Stomach smooth muscle (tissue), 2 donors: Measurements from ENCODE around the gene ZNF280C.
A peak's percentile ranks its signal among the peaks of the same experiment; 100 is the strongest.
"Not testable (repeated sequence)": the region's sequence is repeated elsewhere in the genome, so short reads cannot be mapped to it uniquely, and the experiment has no call there.

Experiments
- H3K27ac ChIP-seq: one replicate; pipeline ENCODE4 v1.7.0; 2013; ENCODE audit warnings: mild to moderate bottlenecking, low read length, inconsistent platforms
- H3K27me3 ChIP-seq, 2 donors: one replicate each; pipeline ENCODE4 v1.7.0; 2013; ENCODE audit warnings: low read length in 2 of 2; ENCODE audit not compliant: insufficient read depth in 2 of 2, control insufficient read depth in 1 of 2
- H3K36me3 ChIP-seq, 2 donors: one replicate each; pipeline ENCODE4 v1.7.0; 2013; ENCODE audit warnings: low read length in 2 of 2; ENCODE audit not compliant: control insufficient read depth in 2 of 2, insufficient read depth in 2 of 2
- H3K4me1 ChIP-seq: one replicate; pipeline ENCODE4 v1.7.0; 2013; ENCODE audit warnings: low read length; ENCODE audit not compliant: control insufficient read depth, insufficient read depth
- H3K4me3 ChIP-seq, 2 donors: one replicate each; pipeline ENCODE4 v1.7.0; 2013; ENCODE audit warnings: low read length in 2 of 2
- H3K9ac ChIP-seq, 2 donors: one replicate each; pipeline ENCODE4 v1.7.0; 2013; ENCODE audit warnings: low read length in 2 of 2, mild to moderate bottlenecking in 1 of 2
- H3K9me3 ChIP-seq, 2 donors: one replicate each; pipeline ENCODE4 v1.7.0; 2013; ENCODE audit warnings: low read length in 2 of 2; ENCODE audit not compliant: control insufficient read depth in 2 of 2
- donor health status: healthy.
- donor health status: Pancreatic carcinoma.

Gene ZNF280C

GRCh38 chrX:130287071-130287770 lies 18.5 kb upstream of the ZNF280C start:
- Histone ChIP-seq H3K27me3 (peaks cover 0 to 2% of the 10 kb centered on the region in 2 donors), H3K4me3 (no peak overlapping the region), H3K9me3 (no peaks in the 10 kb centered on the region), H3K27ac (no peak overlapping the region), H3K9ac (no peak overlapping the region), H3K36me3 (no peaks in the 10 kb centered on the region), H3K4me1 (no peaks in the 10 kb centered on the region)

- Histone ChIP-seq H3K27ac (no peak overlapping the region), H3K9ac (no peak overlapping the region), H3K36me3 (no peaks in the 10 kb centered on the region), H3K4me1 (no peaks in the 10 kb centered on the region), H3K27me3 (peaks cover 0 to 4% of the 10 kb centered on the region in 2 donors), H3K4me3 (no peak overlapping the region), H3K9me3 (no peaks in the 10 kb centered on the region)
These were observed 17.0 kb upstream of the ZNF280C start for GRCh38 chrX:130285710-130286109.

- Histone ChIP-seq H3K4me3 (no peak overlapping the region), H3K9ac (no peak overlapping the region), H3K27ac (no peak overlapping the region), H3K27me3 (peaks cover 0 to 4% of the 10 kb centered on the region in 2 donors), H3K36me3 (no peaks in the 10 kb centered on the region), H3K4me1 (no peaks in the 10 kb centered on the region), H3K9me3 (no peaks in the 10 kb centered on the region)
These were observed 16.4 kb upstream of the ZNF280C start for GRCh38 chrX:130285069-130285620.

DNA sequence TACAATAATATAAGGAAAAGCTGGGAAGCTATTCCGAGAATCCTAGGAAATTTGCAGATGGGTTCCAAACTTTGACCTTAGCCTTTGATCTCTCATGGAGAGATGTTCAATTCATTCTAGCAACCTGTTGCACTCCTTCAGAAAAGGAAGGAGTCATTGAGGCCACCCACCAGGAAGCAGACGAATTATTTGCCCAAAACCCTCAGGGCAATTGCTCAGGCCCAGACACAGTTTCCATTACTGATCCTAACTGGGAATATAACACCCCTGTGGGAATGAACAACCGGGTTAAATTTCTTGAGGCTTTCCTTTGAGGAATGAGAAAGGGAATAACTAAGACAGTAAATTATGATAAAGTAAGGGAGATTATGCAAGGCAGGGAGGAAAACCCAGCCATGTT lies 13.5 kb upstream of the ZNF280C start:
- Histone ChIP-seq H3K27me3 (peaks cover 0 to 2% of the 10 kb centered on the region in 2 donors), H3K36me3 (no peaks in the 10 kb centered on the region), H3K4me1 (no peaks in the 10 kb centered on the region), H3K4me3 (no peak overlapping the region), H3K9ac (no peak overlapping the region), H3K27ac (no peak overlapping the region), H3K9me3 (no peaks in the 10 kb centered on the region)

DNA sequence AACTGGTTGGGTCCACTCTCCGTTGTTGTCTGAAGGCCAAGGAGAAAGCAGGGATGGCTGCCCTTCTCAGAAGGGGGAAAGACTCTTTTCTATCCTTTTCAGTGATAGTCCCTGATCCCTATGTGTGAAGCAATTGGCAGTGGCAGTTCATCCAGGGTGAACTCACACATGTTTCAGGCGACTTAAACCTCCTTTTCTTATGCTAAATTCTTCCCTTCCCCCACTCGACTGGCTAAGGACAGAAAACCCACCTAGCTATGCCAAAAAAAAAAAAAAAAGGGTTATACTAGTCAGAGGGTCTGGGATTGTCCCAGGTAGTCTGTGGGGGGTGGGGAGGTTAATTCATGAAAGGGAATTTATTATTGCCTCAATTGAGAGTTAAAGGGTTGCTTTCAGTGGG lies 12.2 kb upstream of the ZNF280C start:
- no peaks in the 10 kb centered on the region for H3K4me1 ChIP-seq
- no peaks in the 10 kb centered on the region for H3K9me3 ChIP-seq
- H3K4me3 ChIP-seq: no peak overlapping the region
- no peak overlapping the region for H3K27ac ChIP-seq
- no peaks in the 10 kb centered on the region for H3K36me3 ChIP-seq
- no peak overlapping the region for H3K9ac ChIP-seq
- peaks cover 0 to 2% of the 10 kb centered on the region in 2 donors for H3K27me3 ChIP-seq

GRCh38 chrX:130272253-130272652 lies 3.6 kb upstream of the ZNF280C start:
- not testable (repeated sequence) for H3K4me3 ChIP-seq, H3K27me3 ChIP-seq, H3K9ac ChIP-seq, H3K36me3 ChIP-seq, H3K4me1 ChIP-seq, H3K9me3 ChIP-seq, H3K27ac ChIP-seq

- H3K4me1 ChIP-seq, H3K27ac ChIP-seq, H3K4me3 ChIP-seq, H3K27me3 ChIP-seq, H3K9ac ChIP-seq, H3K9me3 ChIP-seq, H3K36me3 ChIP-seq: not testable (repeated sequence)
These were observed 692 bp upstream of the ZNF280C start for GRCh38 chrX:130269391-130269790.

- H3K27me3 ChIP-seq: no peaks in the 10 kb centered on the region
- no peaks in the 10 kb centered on the region for H3K36me3 ChIP-seq
- peak overlapping the region; percentile 41 for H3K27ac ChIP-seq
- peak overlapping the region; percentile 78 to 85 for H3K4me3 ChIP-seq
- H3K4me1 ChIP-seq: no peaks in the 10 kb centered on the region
- H3K9ac ChIP-seq: peak overlapping the region; percentile 73 to 83
- no peaks in the 10 kb centered on the region for H3K9me3 ChIP-seq
These were observed 697 bp downstream of the ZNF280C start for GRCh38 chrX:130267956-130268448.

DNA sequence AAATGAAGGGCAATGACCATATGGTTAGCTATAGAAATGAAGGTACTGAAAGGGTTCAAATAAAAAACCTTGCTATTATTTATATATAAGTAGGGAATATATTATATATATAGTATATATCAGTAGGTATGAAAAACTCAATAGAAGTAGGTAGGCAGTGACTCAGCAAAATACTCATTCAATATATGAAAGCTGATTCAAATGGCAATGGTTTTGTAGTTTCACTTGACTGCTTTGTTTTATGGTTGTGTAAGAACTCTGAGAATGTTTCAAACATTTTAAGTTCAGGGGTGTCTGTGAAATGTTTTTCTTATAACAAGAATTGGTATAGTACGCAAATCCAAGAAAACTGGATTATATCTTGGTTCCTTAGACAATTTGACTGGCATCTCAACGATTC lies 4.1 kb downstream of the ZNF280C start:
- Histone ChIP-seq H3K27me3 (no peaks in the 10 kb centered on the region), H3K9ac (no peak overlapping the region), H3K9me3 (no peaks in the 10 kb centered on the region), H3K4me3 (no peak overlapping the region), H3K27ac (no peak overlapping the region), H3K4me1 (no peaks in the 10 kb centered on the region), H3K36me3 (no peaks in the 10 kb centered on the region)

DNA sequence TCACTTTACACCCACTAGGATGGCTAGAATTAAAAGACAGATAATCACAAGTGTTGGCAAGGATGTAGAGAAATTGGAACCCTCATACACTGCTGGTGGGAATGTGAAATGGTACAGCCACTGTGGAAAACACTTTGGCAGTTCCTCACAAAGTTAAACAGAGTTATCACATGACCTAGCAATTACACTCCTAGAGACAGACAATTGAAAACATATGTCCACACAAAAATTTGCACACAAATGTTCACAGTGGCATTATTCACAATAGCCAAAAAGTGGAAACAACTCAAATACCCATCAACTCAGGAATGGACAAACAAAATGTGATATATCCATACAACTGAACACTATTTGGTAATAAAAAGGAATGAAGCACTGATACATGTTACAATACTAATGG lies 5.7 kb downstream of the ZNF280C start:
- H3K36me3 ChIP-seq: no peaks in the 10 kb centered on the region
- H3K4me1 ChIP-seq: no peaks in the 10 kb centered on the region
- no peaks in the 10 kb centered on the region for H3K27me3 ChIP-seq
- no peak overlapping the region for H3K27ac ChIP-seq
- no peak overlapping the region for H3K9ac ChIP-seq
- no peaks in the 10 kb centered on the region for H3K9me3 ChIP-seq
- no peak overlapping the region for H3K4me3 ChIP-seq

- Histone ChIP-seq H3K27me3 (no peaks in the 10 kb centered on the region), H3K9ac (no peak overlapping the region), H3K9me3 (no peaks in the 10 kb centered on the region), H3K27ac (no peak overlapping the region), H3K4me3 (no peak overlapping the region), H3K4me1 (no peaks in the 10 kb centered on the region), H3K36me3 (no peaks in the 10 kb centered on the region)
These were observed 6.5 kb downstream of the ZNF280C start for GRCh38 chrX:130262231-130262630.
